Measurements from ENCODE around the gene DDX28.
"Not testable (repeated sequence)": the region's sequence is repeated elsewhere in the genome, so short reads cannot be mapped to it uniquely, and the experiment has no call there.

DDX28 gene

DNA sequence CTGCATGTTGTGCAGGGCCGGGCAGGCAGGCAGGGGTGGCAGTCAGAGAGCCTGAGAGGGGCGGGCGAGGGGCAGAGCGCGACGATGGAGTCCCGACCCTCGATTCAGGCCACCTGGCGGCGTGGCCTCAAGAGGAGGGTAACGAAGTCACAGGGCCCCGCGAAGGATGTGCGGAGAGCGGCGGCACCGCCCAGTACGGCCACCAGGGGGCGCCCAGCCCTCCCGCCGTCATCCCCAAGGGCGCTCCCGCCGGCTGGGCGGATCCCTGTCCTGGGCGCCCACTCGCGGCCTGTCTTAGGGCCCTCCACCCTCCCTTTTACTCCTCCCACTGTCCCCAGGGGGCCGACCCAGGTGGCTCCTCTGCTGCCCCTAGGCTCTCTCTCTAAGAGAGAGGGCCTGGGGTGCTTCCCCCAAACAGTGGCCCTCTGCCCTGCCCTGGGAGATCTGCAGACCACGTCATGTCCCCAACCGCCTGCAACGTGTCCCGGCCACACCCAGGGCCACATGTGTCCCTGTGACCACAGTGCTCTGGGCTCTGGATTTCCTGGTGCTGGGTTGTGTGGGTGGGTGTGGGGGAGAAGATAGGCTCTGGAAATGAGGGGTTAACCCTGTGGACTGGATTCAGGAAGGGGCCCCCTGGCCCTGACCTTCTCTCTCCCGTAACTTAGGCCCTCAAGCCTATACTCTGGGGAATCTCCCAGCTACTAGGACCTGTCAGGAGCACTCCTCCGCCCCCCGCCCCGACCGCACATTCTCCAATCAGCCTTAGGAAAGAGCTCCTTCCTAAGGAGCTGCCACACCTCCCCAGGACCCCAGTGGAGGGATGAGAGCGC lies 29.6 kb downstream of the DDX28 start:
- DNase-seq: no peak

DNA sequence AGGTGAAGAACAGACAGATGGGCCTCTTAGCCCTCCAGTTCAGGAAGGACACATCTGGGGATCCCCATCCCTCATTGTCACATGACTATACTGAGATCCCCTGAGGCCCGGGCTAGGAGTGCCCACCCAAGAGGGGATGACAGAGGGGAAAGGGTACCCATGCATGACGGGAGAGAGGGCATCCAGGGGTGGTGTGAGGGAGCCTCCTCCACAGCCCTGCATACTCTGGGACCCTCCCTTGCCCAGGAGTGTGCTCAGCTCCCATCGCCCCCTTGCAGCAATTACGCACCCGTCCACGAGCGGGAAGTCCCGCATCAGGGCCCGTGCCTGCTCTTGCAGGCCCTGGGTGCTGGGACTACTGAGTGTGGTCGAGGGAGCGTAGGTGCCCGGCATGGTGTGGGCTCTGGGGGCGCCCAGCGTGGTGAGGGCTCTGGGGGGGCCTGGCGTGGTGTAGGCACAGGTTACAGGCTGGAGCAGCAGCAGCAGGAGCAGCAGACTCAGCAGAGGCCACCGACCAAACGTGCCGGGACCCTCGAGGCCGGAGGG lies 30.3 kb downstream of the DDX28 start:
- no peak for DNase-seq

DNA sequence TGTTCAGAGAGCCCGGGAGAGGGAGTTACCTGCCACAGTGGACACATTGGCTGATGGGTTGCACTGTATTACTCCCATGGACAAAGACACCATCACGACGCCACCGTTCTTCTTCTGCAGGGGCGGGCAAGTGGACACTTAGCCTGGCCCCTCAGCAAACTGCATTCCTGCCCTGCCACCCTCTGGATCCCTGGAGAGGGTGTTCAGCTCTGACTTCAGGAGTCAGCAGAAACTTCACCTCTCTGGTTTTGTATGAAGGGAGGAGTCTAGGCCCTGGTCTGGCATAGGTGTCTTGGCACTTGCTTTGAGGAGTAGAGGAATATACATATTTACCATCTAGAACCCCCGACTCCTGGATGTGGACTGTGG lies 33.0 kb downstream of the DDX28 start:
- no peak for DNase-seq

DNA sequence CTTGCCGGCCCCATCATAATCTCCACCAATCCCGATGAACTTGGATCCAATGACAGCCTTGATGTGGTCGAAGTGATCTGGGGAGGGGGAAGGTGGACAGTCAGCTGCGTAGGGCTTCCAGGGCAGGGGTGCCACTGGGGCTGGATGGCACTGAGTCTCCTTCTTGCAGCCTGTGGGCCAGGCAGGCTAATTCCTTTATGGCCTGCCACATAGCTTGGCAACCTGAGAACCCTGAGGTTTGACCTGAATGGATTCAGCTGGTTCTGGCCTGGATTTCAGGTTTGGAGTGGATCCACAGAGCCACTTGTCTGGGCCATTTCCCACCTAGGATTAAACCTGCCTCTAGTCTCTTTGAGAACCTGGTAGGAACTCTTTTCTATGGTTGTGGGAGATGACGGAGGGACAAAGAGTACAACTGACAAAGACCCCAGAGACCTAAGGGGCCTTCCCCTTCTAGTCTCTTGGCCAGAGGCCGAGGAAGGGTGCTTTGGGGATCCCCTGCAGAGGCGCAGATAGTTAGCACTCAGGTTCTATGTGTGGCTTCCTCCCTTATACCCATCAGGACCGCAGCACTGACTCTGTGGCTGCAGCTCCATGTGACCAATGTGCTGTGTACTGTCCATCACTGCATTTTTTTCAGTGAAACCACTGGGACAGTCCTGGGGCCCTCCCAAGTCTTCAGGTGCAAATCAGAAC lies 33.6 kb downstream of the DDX28 start:
- no peak for DNase-seq

DNA sequence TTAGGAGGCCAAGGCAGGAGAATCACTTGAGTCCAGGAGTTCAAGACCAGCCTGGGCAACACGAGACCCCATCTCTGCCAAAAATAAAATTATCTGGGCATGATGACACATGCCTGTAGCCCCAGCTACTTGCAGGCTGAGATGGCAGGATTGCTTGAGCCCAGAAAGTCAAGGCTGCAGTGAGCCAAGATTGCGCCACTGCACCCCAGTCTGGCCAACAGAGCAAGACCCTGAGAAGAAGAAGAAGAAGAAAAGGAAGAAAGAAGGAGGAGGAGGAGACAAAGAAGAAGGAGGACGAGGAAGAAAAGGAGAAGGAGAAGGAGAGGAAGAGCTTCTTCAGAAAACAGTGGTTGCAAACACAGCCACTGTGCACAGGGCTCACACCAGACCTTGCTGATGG lies 34.4 kb downstream of the DDX28 start:
- no peak for DNase-seq

DNA sequence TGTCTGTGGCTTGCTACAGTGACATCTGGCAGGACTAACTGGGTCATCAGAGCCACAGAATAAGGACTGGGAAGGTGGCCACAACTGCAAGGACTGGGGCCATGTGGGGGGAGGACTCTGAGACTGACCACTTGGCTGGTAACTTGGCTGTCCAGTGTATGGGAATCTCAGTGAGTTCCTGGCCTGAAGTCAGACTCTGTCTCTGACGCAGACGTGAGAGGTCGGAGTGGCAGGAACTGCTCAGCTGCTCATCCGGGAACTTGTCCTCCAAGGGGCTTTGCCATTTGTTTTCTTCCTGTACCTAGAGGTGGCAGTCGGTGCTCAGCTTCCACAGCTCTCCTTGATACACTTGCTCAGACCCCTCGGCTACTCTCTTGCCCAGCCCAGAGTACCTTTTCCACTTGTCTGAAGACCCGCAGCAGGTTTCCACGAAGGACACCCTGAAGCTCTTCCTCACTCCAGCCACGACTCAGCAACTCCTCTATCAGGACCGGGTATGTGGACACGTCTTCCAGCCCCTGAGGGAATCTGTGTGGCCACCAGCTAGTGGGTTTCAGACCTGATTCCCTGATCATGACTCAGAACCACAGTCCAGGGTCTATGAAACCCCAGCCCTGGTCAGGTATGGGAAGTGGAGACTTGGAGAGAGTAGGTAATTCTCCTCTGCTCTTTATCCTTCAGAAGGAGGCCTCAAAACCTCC lies 35.4 kb downstream of the DDX28 start:
- no peak for DNase-seq

DNA sequence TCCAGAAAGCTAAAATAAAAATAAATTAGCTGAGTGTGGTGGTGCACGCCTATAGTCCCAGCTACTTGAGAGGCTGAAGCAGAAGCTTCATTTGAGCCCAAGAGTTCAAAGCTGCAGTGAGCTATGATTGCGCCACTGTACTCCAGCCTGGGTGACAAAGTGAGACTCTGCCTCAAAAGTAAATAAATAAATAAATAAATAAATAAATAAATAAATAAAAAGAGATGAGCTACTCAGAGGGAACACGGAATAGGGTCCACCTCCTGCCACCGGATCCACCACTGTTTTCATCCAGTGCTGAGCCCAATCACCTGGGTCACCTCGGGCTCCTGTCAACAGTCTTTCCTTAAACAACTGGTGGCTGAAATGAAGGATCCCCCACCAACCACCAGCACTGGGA lies 36.1 kb downstream of the DDX28 start:
- DNase-seq: no peak

DNA sequence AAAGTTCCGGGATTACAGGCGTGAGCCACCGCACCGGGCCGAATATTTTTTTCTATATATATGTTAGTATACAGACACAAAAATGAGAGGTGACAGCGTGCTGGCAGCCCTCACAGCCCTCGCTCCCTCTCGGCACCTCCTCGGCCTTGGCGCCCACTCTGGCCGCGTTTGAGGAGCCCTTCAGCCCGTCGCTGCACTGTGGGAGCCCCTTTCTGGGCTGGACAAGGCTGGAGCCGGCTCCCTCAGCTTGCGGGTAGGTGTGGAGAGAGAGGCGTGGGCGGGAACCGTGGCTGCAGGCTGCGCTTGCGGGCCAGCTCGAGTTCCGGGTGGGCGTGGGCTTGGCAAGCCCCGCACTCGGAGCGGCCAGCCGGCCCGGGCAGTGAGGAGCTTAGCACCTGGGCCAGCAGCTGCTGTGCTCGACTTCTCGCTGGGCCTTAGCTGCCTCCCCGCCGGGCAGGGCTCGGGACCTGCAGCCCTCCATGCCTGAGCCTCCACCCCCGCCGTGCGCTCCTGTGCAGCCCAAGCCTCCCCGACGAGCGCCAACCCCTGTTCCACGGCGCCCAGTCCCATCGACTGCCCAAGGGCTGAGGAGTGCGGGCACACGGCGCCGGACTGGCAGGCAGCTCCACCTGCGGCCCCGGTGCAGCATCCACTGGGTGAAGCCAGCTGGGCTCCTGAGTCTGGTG lies 40.9 kb downstream of the DDX28 start:
- DNase-seq: no peak

DNA sequence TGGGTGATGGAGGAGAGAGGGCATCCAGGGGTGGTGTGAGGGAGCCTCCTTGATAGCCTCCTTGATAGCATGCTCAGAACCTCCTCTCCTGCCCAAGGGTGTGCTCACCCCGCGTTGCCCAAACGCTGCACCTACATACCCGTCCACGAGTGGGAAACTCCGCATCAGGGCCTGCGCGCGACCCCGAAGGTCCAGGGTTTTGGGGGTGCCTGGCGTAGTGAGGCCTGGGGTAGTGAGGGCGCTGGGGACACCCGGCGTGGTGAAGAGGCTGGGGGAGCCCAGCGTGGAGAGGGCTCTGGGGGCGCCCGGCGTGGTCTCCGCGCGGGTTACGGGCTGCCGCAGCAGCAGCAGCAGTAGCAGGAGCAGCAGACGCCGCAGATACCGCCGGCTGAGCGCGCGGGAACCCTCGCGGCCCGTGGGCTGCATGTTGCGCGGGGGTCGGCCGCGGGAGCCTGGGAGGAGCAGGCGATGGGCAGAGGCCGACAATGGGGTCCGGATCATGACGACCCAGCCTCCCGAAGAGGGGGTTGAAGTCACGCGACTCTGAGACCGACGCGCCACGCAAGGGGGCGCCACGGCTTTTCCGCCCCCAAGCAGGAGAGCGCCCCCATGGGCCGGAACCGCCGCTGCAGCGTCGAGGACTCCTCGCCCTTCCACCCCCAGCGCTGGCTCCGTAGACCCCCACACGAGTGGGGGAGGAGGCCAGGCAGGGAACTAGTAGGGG lies 42.9 kb downstream of the DDX28 start, which contains the start of gene DPEP3:
DPEP3 (minus strand) TSS at position 545 of the 724 bp plus-strand sequence; CDS start at position 426, 119 bp downstream.
- DNase-seq: no peak

DNA sequence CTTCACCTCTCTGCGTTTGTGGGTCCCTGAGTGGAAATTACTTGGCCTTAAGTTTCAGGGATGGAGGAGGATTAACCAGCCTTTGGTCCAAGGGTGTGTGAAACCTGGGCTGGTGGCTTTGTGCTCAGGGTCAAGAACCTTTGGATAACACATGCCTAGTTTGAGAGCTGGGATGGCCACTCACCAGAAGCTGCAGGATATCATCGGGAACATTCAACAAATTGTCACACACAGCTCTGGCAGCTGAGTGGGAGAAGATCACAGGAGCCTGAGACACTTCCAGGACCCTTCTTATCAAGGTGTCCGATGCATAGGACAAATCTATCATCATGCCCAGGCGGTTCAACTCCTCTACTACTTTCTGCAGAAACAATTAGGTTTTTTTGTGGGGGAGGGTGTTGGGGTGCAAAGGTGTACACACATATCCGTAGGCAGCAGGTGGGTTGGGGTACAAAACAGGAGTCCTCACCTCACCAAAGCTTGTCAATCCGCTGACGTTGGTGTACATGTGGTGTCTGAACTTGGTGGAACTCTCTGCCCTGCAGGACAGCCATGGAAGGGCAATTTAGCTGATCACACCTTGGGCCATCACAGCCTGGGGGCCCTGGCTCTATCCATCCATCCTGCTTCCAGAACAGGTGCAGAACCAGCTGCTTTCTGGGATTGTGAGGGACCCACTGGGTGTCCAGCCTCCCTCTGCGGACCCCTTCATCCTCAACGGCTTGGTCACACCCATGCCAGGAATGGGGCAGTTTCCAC lies 45.4 kb downstream of the DDX28 start:
- DNase-seq: no peak

DNA sequence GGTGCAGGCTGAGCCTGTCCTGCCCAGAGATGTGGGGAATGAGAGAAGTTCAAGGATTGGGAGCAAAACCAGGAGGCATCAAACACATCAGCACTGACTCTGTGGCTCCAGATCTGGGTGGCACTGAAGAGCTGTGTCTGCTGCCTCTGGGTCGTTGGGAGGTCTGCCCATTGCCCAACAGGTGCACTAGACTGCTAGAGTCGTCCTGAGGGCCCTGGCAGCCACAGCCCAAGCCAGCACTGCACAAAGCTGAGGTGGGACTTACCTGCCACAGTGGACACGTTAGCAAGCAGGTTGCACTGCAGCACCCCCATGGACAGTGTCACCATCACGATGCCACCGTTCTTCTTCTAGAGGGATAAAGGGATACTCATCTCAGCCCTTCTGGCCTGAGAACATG lies 46.0 kb downstream of the DDX28 start:
- no peak for DNase-seq

DNA sequence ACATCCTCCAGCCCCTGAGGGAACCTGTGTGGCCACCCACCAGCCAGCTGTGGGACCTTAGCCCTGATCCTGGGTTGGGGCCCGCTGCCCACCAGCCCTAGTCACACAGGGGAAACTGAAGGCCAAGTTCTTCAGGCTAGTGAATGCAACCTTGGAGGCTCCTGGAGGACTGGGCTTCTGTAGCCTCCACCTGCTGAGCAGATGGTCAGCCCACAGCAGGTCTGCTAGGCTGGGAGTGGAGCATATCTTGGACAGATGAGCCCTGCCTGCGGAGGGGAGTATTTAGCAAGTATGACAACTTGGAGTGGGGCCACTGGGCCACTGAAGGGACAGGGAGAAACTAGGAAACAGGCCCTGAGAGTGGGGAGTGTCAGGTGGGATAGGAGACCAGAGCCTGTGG lies 46.8 kb downstream of the DDX28 start:
- no peak for DNase-seq

DNA sequence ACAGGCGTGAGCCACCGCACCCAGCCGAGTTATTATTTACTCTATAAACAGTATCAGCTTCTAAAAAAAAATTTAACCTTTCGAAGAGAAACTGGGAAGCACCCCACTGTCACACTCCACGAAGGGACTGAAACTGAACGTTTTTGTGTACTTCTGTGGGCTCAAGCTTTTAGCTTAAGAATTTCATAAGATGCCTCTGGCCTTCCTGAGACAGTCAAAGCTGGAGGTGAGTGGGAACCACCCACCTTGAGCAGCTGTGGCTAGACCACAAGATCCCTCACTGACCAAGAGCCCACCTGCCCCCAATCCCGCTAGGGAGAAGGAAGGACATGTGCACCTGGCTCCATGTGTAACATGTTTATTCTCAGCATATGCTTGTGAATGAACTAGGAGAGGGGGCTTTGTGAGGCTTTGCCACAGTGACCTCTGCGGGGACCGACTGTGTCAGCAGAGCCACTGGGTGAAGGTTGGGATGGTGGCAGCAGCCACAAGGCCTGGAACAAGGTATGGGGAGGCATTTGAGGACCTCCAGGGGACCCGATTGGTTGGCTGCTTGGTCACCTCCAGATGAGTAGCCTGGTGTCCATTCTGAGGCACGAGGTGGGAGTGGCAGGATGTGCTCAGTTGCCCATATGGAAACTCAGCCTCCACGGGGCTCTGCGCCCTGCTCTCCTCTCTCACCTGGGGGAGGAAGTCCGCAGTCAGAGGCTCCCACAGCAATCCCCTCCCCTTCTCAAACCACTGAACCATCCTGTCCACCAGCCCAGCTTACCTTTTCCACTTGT lies 47.5 kb downstream of the DDX28 start:
- no peak for DNase-seq

DNA sequence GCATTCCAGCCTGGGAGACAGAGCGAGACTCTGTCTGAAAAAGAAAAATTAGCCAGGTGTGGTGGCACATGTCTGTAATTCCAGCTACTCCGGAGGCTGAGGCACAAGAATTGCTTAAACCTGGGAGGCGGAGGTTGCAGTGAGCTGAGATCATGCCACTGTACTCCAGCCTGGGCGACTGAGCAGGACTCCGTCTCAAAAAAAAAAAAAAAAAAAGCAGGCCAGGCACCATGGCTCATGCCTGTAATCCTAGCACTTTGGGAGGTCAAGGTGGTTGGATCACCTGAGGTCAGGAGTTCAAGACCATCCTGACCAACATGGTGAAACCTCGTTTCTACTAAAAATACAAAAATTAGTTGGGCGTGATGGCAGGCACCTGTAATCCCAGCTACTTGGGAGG lies 50.7 kb downstream of the DDX28 start:
- not testable (repeated sequence) for DNase-seq

DNA sequence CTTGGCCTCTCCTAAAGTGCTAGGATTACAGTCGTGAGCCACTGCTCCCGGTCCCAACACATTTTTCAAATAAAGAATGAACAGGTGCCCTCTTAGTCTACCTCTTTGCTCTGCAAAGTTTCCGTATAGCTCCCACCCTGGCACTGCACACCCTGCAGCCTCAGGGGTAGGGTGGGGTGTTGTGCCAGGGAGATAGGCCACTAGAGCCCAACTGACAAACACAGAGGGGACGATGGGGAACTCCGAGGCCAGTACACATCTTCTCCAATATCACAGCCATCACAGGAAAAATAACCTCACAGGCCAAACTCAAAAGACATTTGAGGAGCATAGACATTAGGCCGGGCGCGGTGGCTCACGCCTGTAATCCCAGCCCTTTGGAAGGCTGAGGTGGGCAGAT lies 51.9 kb downstream of the DDX28 start:
- DNase-seq: no peak

Measured in NCI-H2029 treated with DMSO at 0.1 percent for 48 hours (cell line).